HuH-7 (cell line): ENCODE measurements around the gene KIF6.
A peak's percentile ranks its signal among the peaks of the same experiment; 100 is the strongest.

ENCODE experiments used
- DNase-seq: peaks from one replicate; pipeline ENCODE4 v3.0.0; 2011; ENCODE audit warnings: low spot score

Gene KIF6

GRCh38 chr6:39347906-39348585 lies 377.2 kb downstream of the KIF6 start:
- DNase-seq = peak; percentile 79

DNA sequence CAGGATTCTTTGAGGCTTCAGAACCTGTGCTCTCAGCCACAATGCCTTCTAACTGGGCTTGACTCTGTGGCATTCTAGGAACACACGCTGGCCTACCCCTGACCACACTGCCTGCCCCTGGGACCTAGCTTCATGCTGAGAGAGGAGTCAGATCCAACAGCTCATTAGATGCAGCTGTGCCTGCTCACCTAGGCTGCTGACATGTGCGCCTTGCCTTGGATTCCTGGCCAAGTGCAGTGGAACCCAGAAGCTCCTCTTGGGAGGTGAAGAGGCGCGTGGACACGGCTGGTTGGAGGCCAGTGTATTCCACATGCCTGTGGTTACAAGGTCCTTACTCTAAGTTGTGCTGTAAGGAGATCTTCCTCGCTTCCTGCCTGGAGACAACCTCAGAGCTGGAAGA lies 378.0 kb downstream of the KIF6 start:
- no peak for DNase-seq

GRCh38 chr6:39344821-39345280 lies 380.4 kb downstream of the KIF6 start:
- no peak for DNase-seq

DNA sequence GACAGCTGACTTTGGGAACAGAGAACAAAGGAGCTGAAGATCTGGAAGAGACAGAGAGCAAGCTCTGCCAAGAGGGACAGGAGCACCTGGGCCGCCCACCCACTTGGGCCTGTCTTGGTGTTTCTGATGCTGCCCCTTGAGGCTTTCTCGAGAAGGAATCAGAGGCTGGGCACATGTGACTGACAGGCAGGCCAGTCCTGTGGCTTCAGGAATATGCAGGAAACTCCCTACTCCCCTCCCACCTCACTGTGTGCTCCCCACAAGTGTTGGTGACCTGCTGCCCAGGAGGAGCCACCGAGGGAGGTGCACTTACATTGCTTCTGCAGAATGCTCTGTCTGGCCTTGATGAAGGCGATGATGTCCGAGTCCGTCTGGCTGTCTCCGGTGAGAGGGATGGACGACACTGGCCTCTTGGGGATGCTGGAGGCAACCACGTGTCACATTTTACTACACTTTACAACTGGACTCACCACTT lies 381.8 kb downstream of the KIF6 start:
- no peak for DNase-seq

GRCh38 chr6:39342692-39343395 lies 382.4 kb downstream of the KIF6 start:
- DNase-seq = no peak

- DNase-seq = no peak
Measured at GRCh38 chr6:39341937-39342336, 383.3 kb downstream of the KIF6 start.

GRCh38 chr6:39341352-39341751 lies 383.9 kb downstream of the KIF6 start:
- DNase-seq = no peak

DNA sequence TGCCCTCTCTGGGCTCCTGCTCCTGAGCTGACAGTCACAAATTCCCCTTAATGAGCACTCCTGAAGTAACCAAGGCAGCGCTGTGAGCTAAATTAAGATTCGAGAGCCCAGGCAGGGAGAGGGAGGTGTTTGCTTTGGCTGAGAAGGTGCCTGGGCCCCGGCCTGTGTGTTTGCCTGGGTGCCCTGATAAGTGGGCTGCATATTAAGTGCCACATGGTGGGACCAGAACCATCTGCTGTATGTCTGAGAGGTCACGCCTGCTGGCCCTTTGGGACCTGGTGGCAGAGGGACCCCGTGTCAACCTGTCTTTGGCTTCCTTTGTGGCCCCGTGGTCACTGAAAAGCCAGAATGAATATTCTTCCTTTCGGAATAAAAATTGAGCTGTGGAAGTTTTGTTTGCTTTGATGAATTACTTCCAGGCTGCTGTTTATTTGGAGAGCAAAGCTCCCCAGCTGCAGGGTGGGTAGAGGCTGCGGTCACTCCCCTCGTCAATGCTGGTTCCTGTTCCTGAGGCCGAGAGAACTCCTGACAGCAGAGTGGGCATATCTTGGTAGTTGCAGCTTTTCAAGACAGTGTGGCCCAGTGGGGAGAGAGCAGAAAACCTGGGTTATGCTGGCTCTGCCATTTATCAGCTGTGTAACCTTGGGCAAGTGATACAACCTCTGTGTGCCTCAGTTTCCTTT lies 385.2 kb downstream of the KIF6 start:
- no peak for DNase-seq

- no peak for DNase-seq
Measured at GRCh38 chr6:39339096-39339867, 385.9 kb downstream of the KIF6 start.

- DNase-seq = no peak
Measured at GRCh38 chr6:39338397-39338796, 386.8 kb downstream of the KIF6 start.

- DNase-seq = no peak
Measured at GRCh38 chr6:39335780-39336545, 389.2 kb downstream of the KIF6 start.

GRCh38 chr6:39333644-39334438 lies 391.4 kb downstream of the KIF6 start:
- no peak for DNase-seq

DNA sequence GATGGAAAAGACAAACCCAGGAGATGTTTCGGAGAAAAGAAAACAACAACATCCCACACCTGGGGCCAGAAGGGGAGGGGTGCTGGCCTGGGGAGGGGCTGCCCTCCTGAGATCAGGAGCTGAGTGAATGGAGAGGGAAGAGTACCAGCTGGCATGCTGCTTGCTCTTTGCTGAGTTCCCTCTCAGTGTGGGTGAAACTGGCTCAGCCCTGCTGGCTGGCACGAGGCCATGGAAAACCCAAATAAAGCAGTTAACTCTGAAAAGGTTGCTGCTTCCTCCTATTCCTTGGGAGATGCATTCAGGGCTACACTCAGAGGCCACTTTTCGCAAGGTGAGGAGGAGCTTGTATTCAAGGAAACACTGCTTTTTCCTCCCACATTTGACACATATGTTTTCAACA lies 394.7 kb downstream of the KIF6 start:
- no peak for DNase-seq

DNA sequence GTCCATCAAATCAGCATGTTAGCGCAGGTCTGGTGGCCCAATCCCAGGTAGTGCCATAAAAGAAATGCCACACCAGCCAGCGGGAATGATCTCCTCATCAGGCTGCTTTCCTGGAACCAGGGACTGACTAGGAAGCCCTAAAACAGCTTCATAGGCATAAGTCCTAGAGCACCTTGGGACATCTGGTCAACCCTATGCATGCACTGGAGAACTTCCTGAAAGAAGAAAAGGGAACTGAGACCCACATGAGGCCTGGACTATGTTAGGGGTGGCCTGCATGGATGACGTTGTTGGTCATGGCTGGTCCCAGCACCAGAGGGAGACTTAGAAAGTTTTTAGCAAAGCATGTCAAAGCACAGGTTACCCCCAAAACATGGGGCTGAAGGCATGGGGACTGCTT lies 395.2 kb downstream of the KIF6 start:
- no peak for DNase-seq

DNA sequence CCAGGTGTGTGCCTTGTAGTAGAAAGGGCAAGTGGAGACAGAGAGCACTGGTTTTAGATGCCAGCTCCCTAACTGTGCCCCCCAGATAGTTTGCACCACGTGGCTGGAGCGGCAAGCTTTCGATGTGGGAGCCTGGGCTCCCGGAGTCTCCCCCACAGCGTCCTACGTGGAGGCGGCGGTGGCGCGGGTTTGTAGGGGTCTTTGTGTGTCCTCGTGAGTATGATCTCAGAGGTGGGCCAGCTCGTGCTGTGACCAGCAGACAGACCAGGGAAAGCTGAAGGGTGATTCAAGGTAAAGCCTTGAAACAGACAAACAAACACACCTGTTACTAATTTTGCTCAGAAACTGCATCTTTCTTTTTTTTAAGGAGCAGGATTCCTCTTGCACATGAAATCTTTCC lies 397.1 kb downstream of the KIF6 start:
- no peak for DNase-seq

DNA sequence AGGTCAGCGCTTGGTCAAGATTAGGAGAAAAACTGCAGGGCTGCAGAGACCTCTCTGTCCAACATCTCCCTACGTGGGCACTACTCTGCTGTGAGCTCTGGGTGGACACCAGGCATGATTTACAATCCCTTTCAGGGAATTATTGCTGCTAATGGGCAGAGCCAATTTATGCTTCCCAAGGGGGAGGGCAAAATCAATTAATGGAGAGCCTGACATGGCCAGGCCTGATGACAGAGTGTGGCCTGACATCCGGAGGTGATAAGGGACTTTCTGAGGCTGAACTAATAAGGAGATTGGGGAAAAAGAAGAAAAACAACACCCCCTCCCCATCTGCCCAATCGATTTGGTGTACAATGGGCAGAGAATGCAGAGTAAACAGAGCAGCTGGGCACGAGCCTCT lies 397.7 kb downstream of the KIF6 start:
- DNase-seq = no peak

DNA sequence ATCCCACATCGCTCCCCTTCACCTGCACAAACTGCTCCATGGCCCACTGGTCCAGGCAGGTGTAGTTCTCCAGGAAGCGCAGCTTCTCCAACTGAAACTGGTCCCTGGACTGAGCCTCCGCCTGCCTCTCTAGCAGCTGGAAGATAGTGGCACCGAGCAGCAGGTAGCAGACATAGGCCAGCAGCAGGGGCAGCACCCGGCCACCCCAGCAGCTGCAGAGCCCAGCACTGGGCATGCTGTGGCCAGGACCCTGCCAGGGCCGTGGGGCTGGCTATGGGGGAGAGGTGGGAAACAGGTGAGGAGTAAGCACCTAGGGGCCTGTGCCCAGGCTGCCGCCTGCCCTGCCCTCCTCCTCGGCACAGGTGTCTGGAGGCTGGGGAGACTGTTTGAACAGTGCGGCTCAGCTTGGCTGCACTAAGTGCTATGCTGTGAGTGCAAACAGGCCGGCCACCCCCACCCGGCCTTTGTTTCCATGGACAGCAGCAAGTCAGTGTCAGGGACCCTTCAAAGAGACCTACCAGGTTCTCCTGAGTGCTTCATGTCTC lies 402.8 kb downstream of the KIF6 start, which contains the start of gene KCNK16:
Gene KCNK16 (minus strand): TSS at position 397 of the 545 bp plus-strand sequence. CDS start 162 bp downstream, at position 235.
- no peak for DNase-seq

DNA sequence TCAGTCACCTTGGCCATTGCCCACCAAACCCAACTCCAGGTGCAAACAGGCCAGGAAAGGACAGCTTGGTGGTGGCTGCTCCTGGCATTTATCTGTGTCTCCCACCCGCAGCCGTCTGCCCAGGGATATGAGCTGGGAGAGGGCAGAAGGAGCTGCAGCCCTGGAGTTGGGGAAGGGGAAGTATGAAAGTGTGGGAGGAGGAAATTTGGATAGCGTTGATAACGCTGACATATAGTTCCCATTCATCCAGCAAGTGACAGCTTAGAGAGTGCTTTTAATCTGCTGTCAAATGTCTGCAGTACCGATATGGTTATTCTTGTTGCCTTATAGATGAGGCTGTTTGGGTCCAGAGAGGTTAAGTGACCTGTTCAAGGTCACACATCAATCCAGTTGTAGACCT lies 403.4 kb downstream of the KIF6 start:
- DNase-seq = no peak

- no peak for DNase-seq
Measured at GRCh38 chr6:39320363-39320984, 404.7 kb downstream of the KIF6 start.
